A549 (cell line): ENCODE results near the gene SCGB1C1. TPM values are rescaled to one million over a fixed set of nuclear protein-coding genes. Genes with fewer than 3 reads are reported as not detected.

Source experiments
- ATAC-seq, 2 experiments: fragments of 200-7000 bp in 1 of 2; fragments of >200 bp in 1 of 2; cut with Nextera tagmentation in 1 of 2; cut with Tn5 transposase in 1 of 2; 3 replicates each; pipeline versions ENCODE4 v1.8.0 to v1.9.1; 2018 to 2020; ENCODE audit warnings: mild to moderate bottlenecking in 1 of 2, moderate library complexity in 1 of 2
- CTCF ChIA-PET: fragments of 300-600 bp; sonication (Branson Sonifier 250); formaldehyde crosslinking; extraction: SDS; loops from one replicate; lab custom pipeline; 2021; ENCODE audit warnings: antibody characterized with exemption, inconsistent platforms; lab: Yijun Ruan, JAX
- POLR2A ChIA-PET: fragments of 350-600 bp; formaldehyde crosslinking; extraction: SDS; loops from one replicate; lab custom pipeline; 2021; ENCODE audit warnings: antibody characterized with exemption, inconsistent platforms; lab: Yijun Ruan, JAX
- DNase-seq, 2 experiments: peaks; one replicate each; pipeline versions ENCODE4 v3.0.0 to v3.0.0-alpha.2; 2011 to 2016; ENCODE audit warnings: low read depth in 1 of 2, low spot score in 1 of 2
- FAIRE-seq: peaks from 2 replicates; lab custom pipeline; 2011; peaks lifted over from hg19 to GRCh38; lab: Jason Lieb, UNC
- H3K27ac ChIP-seq, 2 experiments: fragments of >200 bp; sonication (Bioruptor Twin); formaldehyde crosslinking; 3 replicates each; pipeline ENCODE4 v1.5.1; 2016 to 2017
- H3K4me1 ChIP-seq: fragments of >200 bp; sonication (Bioruptor Twin); formaldehyde crosslinking; 3 replicates; pipeline ENCODE4 v1.6.1; 2016
- H3K4me2 ChIP-seq: fragments of >200 bp; sonication (Bioruptor Twin); formaldehyde crosslinking; 3 replicates; pipeline ENCODE4 v1.6.1; 2016
- H3K4me3 ChIP-seq: fragments of >200 bp; sonication (Bioruptor Twin); formaldehyde crosslinking; 3 replicates; pipeline ENCODE4 v1.5.1; 2016
- H3K9me3 ChIP-seq: fragments of >200 bp; sonication (Bioruptor Twin); formaldehyde crosslinking; 3 replicates; pipeline ENCODE4 v1.6.1; 2016
- ATOH8 ChIP-seq: fragments of 250-450 bp; sonication (Bioruptor Pico); IDR thresholded peaks from 2 replicates; pipeline ENCODE4 v1.5.0; 2020; ENCODE audit warnings: low read depth, mild to moderate bottlenecking, moderate library complexity
- BCL3 ChIP-seq: fragments of >200 bp; sonication (Bioruptor Twin); formaldehyde crosslinking; IDR thresholded peaks from 3 replicates; pipeline ENCODE4 v1.6.1; 2016
- BHLHE40 ChIP-seq: IDR thresholded peaks from 2 replicates; pipeline ENCODE4 v1.6.1; 2012; ENCODE audit warnings: low read depth, low read length, inconsistent platforms
- CBX2 ChIP-seq: fragments of 200-600 bp; sonication (generic); IDR thresholded peaks from 2 replicates; pipeline ENCODE4 v1.6.1; 2016; ENCODE audit warnings: low read depth, mild to moderate bottlenecking, borderline replicate concordance
- E2F6 ChIP-seq: IDR thresholded peaks from 2 replicates; pipeline ENCODE4 v1.6.1; 2012; ENCODE audit warnings: low read depth, borderline replicate concordance
- EHF ChIP-seq: fragments of 250-450 bp; sonication (Bioruptor Pico); IDR thresholded peaks from 2 replicates; pipeline ENCODE4 v1.5.0; 2020; ENCODE audit warnings: mild to moderate bottlenecking
- ESRRA ChIP-seq: fragments of 150-350 bp; IDR thresholded peaks from 2 replicates; pipeline ENCODE4 v1.6.1; 2014; ENCODE audit warnings: mild to moderate bottlenecking, low read length, borderline replicate concordance
- FOSB ChIP-seq: fragments of 250-450 bp; sonication (Bioruptor Pico); IDR thresholded peaks from 2 replicates; pipeline ENCODE4 v1.5.0; 2020; ENCODE audit warnings: mild to moderate bottlenecking, moderate library complexity
- GATA3 ChIP-seq: IDR thresholded peaks from 2 replicates; pipeline ENCODE4 v1.6.1; 2012; ENCODE audit warnings: borderline replicate concordance
- HDAC2 ChIP-seq: fragments of 200-600 bp; sonication (generic); IDR thresholded peaks from 2 replicates; pipeline ENCODE4 v1.6.1; 2016
- HEYL ChIP-seq: fragments of 250-450 bp; sonication (Bioruptor Pico); IDR thresholded peaks from 2 replicates; pipeline ENCODE4 v1.8.0; 2021; ENCODE audit warnings: mild to moderate bottlenecking, moderate library complexity
- HOXA7 ChIP-seq: fragments of 250-450 bp; sonication (Bioruptor Pico); IDR thresholded peaks from 2 replicates; pipeline ENCODE4 v1.5.0; 2020; ENCODE audit warnings: mild to moderate bottlenecking, moderate library complexity
- HOXB13 ChIP-seq: fragments of 250-450 bp; sonication (Bioruptor Pico); IDR thresholded peaks from 2 replicates; pipeline ENCODE4 v1.5.0; 2020; ENCODE audit warnings: low read depth, mild to moderate bottlenecking, moderate library complexity
- HOXB5 ChIP-seq: fragments of 250-450 bp; sonication (Bioruptor Pico); IDR thresholded peaks from 2 replicates; pipeline ENCODE4 v1.5.0; 2020; ENCODE audit warnings: mild to moderate bottlenecking, moderate library complexity
- JUN ChIP-seq, 2 experiments: fragments of >200 bp; sonication (Bioruptor Twin); formaldehyde crosslinking; IDR thresholded peaks; 2 replicates in 1 of 2; 3 replicates in 1 of 2; pipeline ENCODE4 v1.6.1; 2016 to 2017
- KDM5A ChIP-seq: fragments of 200-600 bp; sonication (generic); IDR thresholded peaks from 2 replicates; pipeline ENCODE4 v1.6.1; 2016; ENCODE audit warnings: antibody characterized with exemption, mild to moderate bottlenecking
- MAX ChIP-seq: IDR thresholded peaks from 2 replicates; pipeline ENCODE4 v1.6.1; 2012
- MAZ ChIP-seq: fragments of 150-350 bp; IDR thresholded peaks from 2 replicates; pipeline ENCODE4 v1.6.1; 2014; ENCODE audit warnings: antibody characterized with exemption, low read depth, low read length, borderline replicate concordance
- MYC ChIP-seq: IDR thresholded peaks from 2 replicates; pipeline ENCODE4 v1.6.1; 2012; ENCODE audit warnings: mild to moderate bottlenecking, inconsistent platforms, low read length, improper control_type of control experiment, borderline replicate concordance
- NFE2L2 ChIP-seq: fragments of 150-350 bp; conservative IDR thresholded peaks from 2 replicates; pipeline ENCODE4 v1.6.1; 2014; ENCODE audit warnings: low read length
- NPAS2 ChIP-seq: fragments of 250-450 bp; sonication (Bioruptor Pico); IDR thresholded peaks from 2 replicates; pipeline ENCODE4 v1.8.0; 2022; ENCODE audit warnings: mild to moderate bottlenecking, moderate library complexity, borderline replicate concordance
- NR3C1 ChIP-seq: fragments of >200 bp; sonication (Bioruptor Twin); formaldehyde crosslinking; IDR thresholded peaks from 3 replicates; pipeline ENCODE4 v1.6.1; 2017
- PHF8 ChIP-seq: fragments of 200-600 bp; sonication (generic); IDR thresholded peaks from 2 replicates; pipeline ENCODE4 v1.6.1; 2016; ENCODE audit warnings: low read depth, mild to moderate bottlenecking, antibody characterized with exemption, moderate library complexity, borderline replicate concordance
- POLR2A ChIP-seq: IDR thresholded peaks from 2 replicates; pipeline ENCODE4 v1.6.1; 2012; ENCODE audit warnings: mild to moderate bottlenecking, low read length
- POLR2AphosphoS2 ChIP-seq: conservative IDR thresholded peaks from 2 replicates; pipeline ENCODE4 v1.6.1; 2012; ENCODE audit warnings: low read length, improper control_type of control experiment, inconsistent platforms
- RARB ChIP-seq: fragments of 250-450 bp; sonication (Bioruptor Pico); IDR thresholded peaks from 2 replicates; pipeline ENCODE4 v1.8.0; 2021; ENCODE audit warnings: mild to moderate bottlenecking, moderate library complexity
- REST ChIP-seq: fragments of 200-600 bp; sonication (generic); IDR thresholded peaks from 2 replicates; pipeline ENCODE4 v1.6.1; 2016; ENCODE audit warnings: antibody characterized with exemption, mild to moderate bottlenecking, moderate library complexity
- RFX5 ChIP-seq: fragments of 450-650 bp; IDR thresholded peaks from 2 replicates; pipeline ENCODE4 v1.7.1; 2014; ENCODE audit warnings: antibody characterized with exemption, mild to moderate bottlenecking, moderate library complexity
- RNF2 ChIP-seq: fragments of 200-600 bp; sonication (generic); IDR thresholded peaks from 2 replicates; pipeline ENCODE4 v1.6.1; 2016; ENCODE audit warnings: low read depth, mild to moderate bottlenecking, antibody characterized with exemption, moderate library complexity, borderline replicate concordance
- SREBF2 ChIP-seq: fragments of 450-650 bp; IDR thresholded peaks from 2 replicates; pipeline ENCODE4 v1.6.1; 2014; ENCODE audit warnings: mild to moderate bottlenecking, moderate library complexity
- TP53 ChIP-seq: fragments of 250-450 bp; sonication (Bioruptor Pico); IDR thresholded peaks from 2 replicates; pipeline ENCODE4 v1.5.0; 2021; ENCODE audit warnings: mild to moderate bottlenecking, moderate library complexity
- WGBS: methylation state at CpG from one replicate; pipeline ENCODE4 v1.1.6; 2017; ENCODE audit errors: missing lambda C conversion rate; 5-methylcytosine and 5-hydroxymethylcytosine counted together
- polyA plus RNA-seq, 4 experiments: library from polyadenylated mRNA; depleted of rRNA in 3 of 4; stranded (reverse); fragments of >200 nt; fragmentation: RNase III in 1 of 4; extraction: RNeasy Plus Mini Kit Qiagen cat#74134 plus additional on column Dnase treatment in 1 of 4; gene quantifications; 2 replicates in 3 of 4; 3 replicates in 1 of 4; pipeline ENCODE4 v1.2.3, GENCODE V29; 2011 to 2017

Gene SCGB1C1
- polyA plus RNA-seq, 2 of the 4 experiments (the other 2 are of a cell fraction) = not detected

- DNase-seq = peak in 1 of 2 experiments; percentile 39
- peak; percentile 28 to 35 for ATAC-seq
- 3% methylated on average over 26 of the region's 27 CpGs for WGBS
- Histone ChIP-seq H3K4me1 (peaks cover 26% of the 10 kb centered on the region), H3K9me3 (no peaks in the 10 kb centered on the region), H3K4me2 (peak overlapping the region; percentile 96), H3K4me3 (peak overlapping the region; percentile 100), H3K27ac (peak overlapping the region; percentile 90 to 94)
- CTCF ChIA-PET = interaction anchor here (0.6 to 1.3 kb wide), 2 partner anchors 97 to 248 kb away, joined by 3 read pairs; no protein-coding TSS in a partner anchor
- FAIRE-seq = no peak
- no peak for TF ChIP-seq MAZ
- 0 out of 2 replicates have a peak, but pooled peaks have one; percentile 13 for TF ChIP-seq HOXA7
- TF ChIP-seq HOXB5 (CRISPR knock-in tag) = 0 out of 2 replicates have a peak, but pooled peaks have one; percentile 12
- POLR2A ChIA-PET = interaction anchor here (0.6 to 1.9 kb wide), 19 partner anchors 9 to 328 kb away, joined by 3 to 21 read pairs (median 4); partner anchors contain the start of genes HRAS, PSMD13, PTDSS2 and RNH1
Measured at GRCh38 chr11:207863-208180, 14.9 kb downstream of the SCGB1C1 start.

- FAIRE-seq = no peak
- peak; percentile 44 to 82; a peak in 2 of 5 replicates for TF ChIP-seq JUN (IDR thresholded peaks at IDR 0.05)
- no peak for TF ChIP-seq HDAC2
- no peak for TF ChIP-seq KDM5A
- no peak for TF ChIP-seq RNF2
- 0 out of 2 replicates have a peak, but pooled peaks have one; percentile 47 for TF ChIP-seq TP53
- TF ChIP-seq HOXB13 (CRISPR knock-in tag) = no peak
- no peak for TF ChIP-seq HEYL (CRISPR knock-in tag)
- no peak; the same call in 1 of the 3 replicates for TF ChIP-seq BCL3
- no peak for TF ChIP-seq POLR2AphosphoS2
- TF ChIP-seq ATOH8 (CRISPR knock-in tag) = no peak
- no peak for TF ChIP-seq NR3C1
- no peak for TF ChIP-seq EHF (CRISPR knock-in tag)
- no peak for TF ChIP-seq RFX5
- TF ChIP-seq NPAS2 (CRISPR knock-in tag) = no peak
- TF ChIP-seq RARB (CRISPR knock-in tag) = peak; percentile 18; the same call in 1 of the 2 replicates
- 0 out of 2 replicates have a peak, but pooled peaks have one; percentile 36 for TF ChIP-seq E2F6
- no peak for TF ChIP-seq GATA3
- TF ChIP-seq PHF8 = peak; percentile 62; the same call in 1 of the 2 replicates
- no peak for TF ChIP-seq FOSB
- TF ChIP-seq POLR2A = peak; percentile 75
- peak; percentile 27; the same call in 1 of the 2 replicates for TF ChIP-seq MAX
- no peak for TF ChIP-seq SREBF2
- no peak for TF ChIP-seq CBX2
- TF ChIP-seq NFE2L2 = no peak
- 0 out of 2 replicates have a peak, but pooled peaks have one; percentile 57 for TF ChIP-seq MYC
- TF ChIP-seq REST = no peak; the same call in 1 of the 2 replicates
- no peak for TF ChIP-seq HOXA7
- no peak for TF ChIP-seq BHLHE40
- no peak for TF ChIP-seq ESRRA
- TF ChIP-seq, all 56 proteins: peak for 8
- no peaks in the 10 kb centered on the region for H3K9me3 ChIP-seq
- H3K4me3 ChIP-seq = peak overlapping the region; percentile 100
- POLR2A ChIA-PET = interaction anchor here (1.2 to 1.9 kb wide), 2 partner anchors 19 to 198 kb away, joined by 4 to 9 read pairs; no protein-coding TSS in a partner anchor
- peak overlapping the region; percentile 96 for H3K4me2 ChIP-seq
- CTCF ChIA-PET = interaction anchor here (0.6 to 1.7 kb wide), 4 partner anchors 10 to 248 kb away, joined by 3 read pairs; no protein-coding TSS in a partner anchor
- H3K4me1 ChIP-seq = peaks cover 26% of the 10 kb centered on the region
- H3K27ac ChIP-seq = peak overlapping the region; percentile 90 to 94
- DNase-seq (peak; percentile 73 to 80), ATAC-seq (peak; percentile 71 to 81)
- WGBS = under 1% methylated on average over 12 of the region's 57 CpGs
Measured at GRCh38 chr11:208181-208916, 15.5 kb downstream of the SCGB1C1 start.
